NT2/D1 (cell line): Measurements from ENCODE around the gene KIF6.

Experiments used
- DNase-seq: peaks from one replicate; pipeline ENCODE4 v3.0.0-alpha.2; 2011; ENCODE audit warnings: low read depth, low spot score
- H3K27me3 ChIP-seq: 2 replicates; pipeline ENCODE4 v1.6.0; 2011; ENCODE audit warnings: mild to moderate bottlenecking; ENCODE audit not compliant: insufficient read length, insufficient read depth
- H3K36me3 ChIP-seq: 2 replicates; pipeline ENCODE4 v1.6.1; 2011; ENCODE audit warnings: mild to moderate bottlenecking, low read length, mixed read lengths; ENCODE audit not compliant: insufficient read depth, insufficient read length
- H3K4me1 ChIP-seq: 2 replicates; pipeline ENCODE4 v1.5.1; 2011; ENCODE audit not compliant: insufficient read depth, insufficient read length
- H3K4me3 ChIP-seq: 2 replicates; pipeline ENCODE4 v1.5.1; 2011; ENCODE audit warnings: low read depth; ENCODE audit not compliant: insufficient read length
- H3K9ac ChIP-seq: 2 replicates; pipeline ENCODE4 v1.6.0; 2011; ENCODE audit warnings: low read depth; ENCODE audit not compliant: insufficient read length
- H3K9me3 ChIP-seq: 2 replicates; pipeline ENCODE4 v1.5.1; 2011; ENCODE audit warnings: mild to moderate bottlenecking, low read length; ENCODE audit not compliant: insufficient read depth
- SUZ12 ChIP-seq: IDR thresholded peaks from 2 replicates; pipeline ENCODE4 v1.6.1; 2011; ENCODE audit not compliant: insufficient read length, insufficient read depth; ENCODE audit errors: extremely low read depth
- YY1 ChIP-seq: IDR thresholded peaks from 2 replicates; pipeline ENCODE4 v1.6.1; 2011; ENCODE audit not compliant: insufficient read length, insufficient read depth
- ZNF274 ChIP-seq: IDR thresholded peaks from 2 replicates; pipeline ENCODE4 v1.6.1; 2011; ENCODE audit warnings: mild to moderate bottlenecking, low read depth, low read length

KIF6 gene

DNA sequence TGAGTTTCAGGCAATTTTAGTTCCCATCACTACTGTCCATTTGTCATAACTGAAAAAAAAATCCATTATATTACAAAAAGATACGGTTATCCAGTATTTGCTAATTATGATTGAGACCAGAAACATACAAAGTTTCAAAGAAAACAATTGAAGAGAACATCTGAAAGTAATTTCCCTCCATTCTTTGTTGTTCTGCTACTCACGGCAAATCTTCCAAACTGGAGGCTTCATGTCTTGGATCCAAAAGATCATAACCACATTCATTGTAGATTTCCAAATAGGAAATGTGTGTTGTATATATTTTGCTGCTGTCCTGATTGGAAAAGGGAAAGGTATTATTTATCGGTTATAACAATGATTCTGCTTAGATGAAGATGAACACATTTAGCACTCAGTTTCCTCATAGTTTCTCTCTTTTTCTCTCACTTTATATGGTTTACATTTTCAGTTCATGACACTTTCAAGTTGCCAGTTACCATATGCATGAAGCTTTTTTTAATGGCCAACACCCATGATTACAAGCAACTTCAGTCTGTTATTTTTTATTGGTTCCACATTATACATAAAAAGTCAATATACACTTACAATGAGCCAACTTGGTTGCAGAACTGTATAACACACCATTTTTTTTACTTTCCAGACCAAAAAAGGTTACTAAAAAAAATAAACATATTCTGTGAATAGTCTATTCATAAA, 90.4 kb downstream of the KIF6 start:
- H3K4me3 ChIP-seq = no peak overlapping the region
- no peak overlapping the region for H3K9ac ChIP-seq

DNA sequence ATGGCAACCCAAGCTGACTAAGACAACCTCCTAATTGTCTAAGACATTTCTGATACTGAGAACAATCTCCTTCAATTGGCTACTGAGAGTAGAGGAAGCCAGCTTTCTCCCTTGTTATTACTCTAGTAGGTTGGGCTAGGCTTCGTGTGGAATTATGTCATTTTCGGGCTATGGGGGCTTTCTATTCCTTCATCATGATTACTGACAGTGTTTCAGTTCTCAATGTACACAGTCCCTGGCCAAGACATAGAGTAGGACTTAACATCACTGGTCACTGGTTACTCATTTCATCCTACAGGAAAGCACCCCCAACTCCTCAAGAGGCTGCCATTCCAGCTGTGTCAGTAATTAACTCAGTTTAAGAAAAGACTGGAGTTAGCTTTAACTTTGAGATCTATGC, 100.0 kb downstream of the KIF6 start:
- TF ChIP-seq ZNF274 = no peak
- no peak for TF ChIP-seq SUZ12
- TF ChIP-seq YY1 = no peak
- no peak for DNase-seq
- Histone ChIP-seq H3K4me1 (no peaks in the 10 kb centered on the region), H3K9me3 (no peaks in the 10 kb centered on the region), H3K36me3 (no peaks in the 10 kb centered on the region), H3K4me3 (no peak overlapping the region), H3K9ac (no peak overlapping the region), H3K27me3 (no peaks in the 10 kb centered on the region)

More for the DNA sequence above, 90.4 kb downstream of the KIF6 start:
- Histone ChIP-seq H3K4me1 (no peaks in the 10 kb centered on the region), H3K27me3 (no peaks in the 10 kb centered on the region), H3K9me3 (no peaks in the 10 kb centered on the region), H3K36me3 (no peaks in the 10 kb centered on the region)
- no peak for DNase-seq
- TF ChIP-seq SUZ12 = no peak
- TF ChIP-seq YY1 = no peak
- TF ChIP-seq ZNF274 = no peak

DNA sequence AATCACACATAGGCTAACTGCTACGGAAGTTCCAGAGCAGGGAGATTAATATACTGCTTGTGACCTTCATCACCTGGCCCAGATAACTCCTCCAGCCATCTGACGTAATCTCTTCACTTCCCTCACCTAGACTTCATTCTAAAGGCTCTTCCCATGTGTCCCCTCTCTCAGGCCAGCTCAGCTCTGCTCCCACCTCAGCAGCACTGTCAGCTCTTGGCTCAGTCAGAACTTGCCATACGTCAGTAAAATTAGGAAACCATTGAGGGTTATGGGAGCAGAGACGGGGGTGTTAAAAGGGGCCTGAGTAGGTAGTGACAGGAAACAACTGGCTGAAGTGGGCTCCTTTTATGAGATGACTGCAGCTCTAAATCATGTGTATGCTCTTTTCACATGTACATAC, 101.5 kb downstream of the KIF6 start:
- DNase-seq = no peak
- Histone ChIP-seq H3K9ac (no peak overlapping the region), H3K4me1 (no peaks in the 10 kb centered on the region), H3K9me3 (no peaks in the 10 kb centered on the region), H3K27me3 (no peaks in the 10 kb centered on the region), H3K4me3 (no peak overlapping the region), H3K36me3 (no peaks in the 10 kb centered on the region)
- no peak for TF ChIP-seq ZNF274
- TF ChIP-seq YY1 = no peak
- TF ChIP-seq SUZ12 = no peak

DNA sequence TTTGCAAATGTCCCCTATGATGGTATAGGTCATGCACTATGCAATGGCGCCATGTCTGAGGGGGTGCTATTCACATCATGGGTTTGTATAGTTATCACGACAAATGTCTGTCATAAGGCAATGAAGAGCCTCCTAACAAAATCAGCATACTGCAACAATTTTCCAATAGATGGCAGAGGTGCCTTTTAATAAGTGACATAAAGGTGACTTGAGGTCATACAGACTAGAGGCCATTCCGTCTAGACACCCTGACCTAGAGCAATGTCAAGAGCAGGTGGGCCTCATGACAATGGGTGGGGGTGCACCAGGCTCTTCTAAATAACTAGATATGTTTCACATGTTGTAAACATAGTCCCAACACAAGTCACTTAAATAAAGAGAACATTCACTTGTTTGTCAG, 107.7 kb downstream of the KIF6 start:
- Histone ChIP-seq H3K4me1 (no peaks in the 10 kb centered on the region), H3K27me3 (no peaks in the 10 kb centered on the region), H3K4me3 (no peak overlapping the region), H3K9ac (no peak overlapping the region), H3K9me3 (no peaks in the 10 kb centered on the region), H3K36me3 (no peaks in the 10 kb centered on the region)
- TF ChIP-seq ZNF274 = no peak
- TF ChIP-seq SUZ12 = no peak
- TF ChIP-seq YY1 = no peak
- no peak for DNase-seq

- no peaks in the 10 kb centered on the region for H3K9me3 ChIP-seq
- no peak for TF ChIP-seq ZNF274
- no peak for TF ChIP-seq YY1
- no peak for TF ChIP-seq SUZ12
- no peaks in the 10 kb centered on the region for H3K36me3 ChIP-seq
- DNase-seq = no peak
- no peak overlapping the region for H3K9ac ChIP-seq
- H3K4me1 ChIP-seq = no peaks in the 10 kb centered on the region
- no peaks in the 10 kb centered on the region for H3K27me3 ChIP-seq
- H3K4me3 ChIP-seq = no peak overlapping the region
Measured at GRCh38 chr6:39617026-39617425, 108.2 kb downstream of the KIF6 start.

- no peaks in the 10 kb centered on the region for H3K9me3 ChIP-seq
- H3K27me3 ChIP-seq = no peaks in the 10 kb centered on the region
- no peak for DNase-seq
- no peak overlapping the region for H3K9ac ChIP-seq
- TF ChIP-seq YY1 = no peak
- no peak for TF ChIP-seq ZNF274
- no peak overlapping the region for H3K4me3 ChIP-seq
- H3K36me3 ChIP-seq = no peaks in the 10 kb centered on the region
- no peaks in the 10 kb centered on the region for H3K4me1 ChIP-seq
Measured at GRCh38 chr6:39615622-39616021, 109.6 kb downstream of the KIF6 start.

DNA sequence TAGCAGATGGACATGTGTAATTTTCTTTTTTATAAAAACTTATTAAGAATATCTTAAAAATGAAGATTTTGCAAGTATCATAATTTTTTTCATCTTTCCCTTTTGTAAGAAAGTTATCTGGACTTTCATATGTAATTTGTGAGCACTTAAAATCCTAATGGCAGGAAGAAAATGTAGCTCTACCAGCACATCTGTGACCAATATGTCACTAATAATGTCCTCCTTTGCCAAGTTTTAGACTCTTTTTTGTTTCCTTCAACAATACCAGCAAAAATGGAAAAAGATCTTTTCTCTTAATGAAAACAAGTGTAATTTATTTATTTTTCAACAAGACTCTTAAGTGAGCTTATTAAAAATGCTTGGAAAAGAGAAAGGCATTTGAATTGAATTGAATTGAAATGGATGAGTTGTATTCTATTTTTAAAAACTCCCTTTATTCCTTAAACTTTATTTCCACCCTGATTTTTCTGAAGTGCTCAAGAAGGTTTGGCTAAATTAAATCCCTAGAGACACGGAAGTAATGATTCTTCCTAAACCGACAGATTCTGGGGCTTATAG, 110.7 kb downstream of the KIF6 start:
- no peak for TF ChIP-seq YY1
- no peak for TF ChIP-seq SUZ12
- TF ChIP-seq ZNF274 = no peak

DNA sequence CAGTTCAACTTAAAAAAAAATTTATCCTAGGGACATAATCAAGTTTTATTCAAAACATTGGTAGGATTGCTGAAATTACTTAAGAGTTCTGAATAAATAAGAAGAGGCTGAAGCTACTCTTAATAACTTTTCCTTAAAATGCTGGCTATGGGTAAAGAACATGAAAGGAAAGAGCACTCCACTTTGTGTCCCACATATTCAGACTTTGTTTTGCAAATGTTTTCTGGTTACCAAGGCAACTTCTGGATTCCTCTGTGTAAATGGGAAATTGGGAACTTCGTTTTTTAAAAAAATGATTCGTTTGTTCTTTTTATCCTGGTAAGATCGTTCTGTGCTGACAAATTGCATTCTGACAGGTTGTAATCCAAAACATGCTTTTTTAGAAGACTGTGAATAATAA, 115.0 kb downstream of the KIF6 start:
- DNase-seq = no peak
- no peaks in the 10 kb centered on the region for H3K9me3 ChIP-seq
- H3K27me3 ChIP-seq = no peaks in the 10 kb centered on the region
- TF ChIP-seq YY1 (no peak), ZNF274 (no peak), SUZ12 (no peak)
- no peaks in the 10 kb centered on the region for H3K4me1 ChIP-seq
- H3K36me3 ChIP-seq = no peaks in the 10 kb centered on the region
- H3K4me3 ChIP-seq = no peak overlapping the region
- no peak overlapping the region for H3K9ac ChIP-seq

More for the DNA sequence above, 110.7 kb downstream of the KIF6 start:
- Histone ChIP-seq H3K9me3 (no peaks in the 10 kb centered on the region), H3K36me3 (no peaks in the 10 kb centered on the region), H3K4me1 (no peaks in the 10 kb centered on the region), H3K9ac (no peak overlapping the region), H3K27me3 (no peaks in the 10 kb centered on the region), H3K4me3 (no peak overlapping the region)
- DNase-seq = no peak
